ENCODE measurements around the gene ZNF333. TPM values are rescaled to one million over a fixed set of nuclear protein-coding genes. Genes with fewer than 3 reads are reported as not detected.

Gene ZNF333
- total RNA-seq, 1 experiment from 2014 or later: 6.0 TPM

DNA sequence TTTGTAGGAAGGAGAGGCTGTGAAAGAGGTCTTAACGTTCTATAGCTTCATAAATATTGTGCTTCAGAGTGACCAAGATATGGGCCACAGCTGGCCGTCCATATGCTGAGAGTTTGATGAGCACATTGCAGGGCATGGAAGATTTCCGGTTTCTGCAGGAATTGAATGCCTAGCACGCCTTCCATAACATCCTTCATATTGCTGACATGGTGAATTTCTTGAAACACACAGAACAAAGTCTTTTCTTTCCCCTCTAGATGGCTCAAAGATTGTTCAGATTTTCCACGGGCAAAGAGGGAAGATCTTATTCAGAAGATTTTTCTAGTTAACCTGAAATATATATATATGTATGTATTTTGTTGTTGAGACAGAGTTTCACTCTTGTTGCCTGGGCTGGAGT, 46.1 kb downstream of the ZNF333 start:
- no peak overlapping the region for H2AK5ac ChIP-seq (ENCODE audit: insufficient read length, low read length)
- H3K23me2 ChIP-seq (ENCODE audit: insufficient read length, low read depth, low read length, poor library complexity, severe bottlenecking): no peaks in the 10 kb centered on the region
- no CpG with 5 or more reads among the region's 5 CpGs for WGBS (ENCODE audit: extremely low coverage, insufficient read length, low lambda C conversion rate)
- Mint-ChIP-seq H3K9me3 (peaks cover 49 to 79% of the 10 kb centered on the region in 2 experiments), H3K27me3 (ENCODE audit: low read depth) (peaks cover 2% of the 10 kb centered on the region; the same call in 1 of the 2 replicates), H3K4me1 (no peaks in the 10 kb centered on the region), H3K36me3 (ENCODE audit: insufficient read depth in 1 of 3, low read depth in 3 of 3) (peaks cover 7 to 13% (median 13%) of the 10 kb centered on the region in 3 experiments; a peak in 5 of 7 replicates), H3K27ac (no peak overlapping the region), H3K4me3 (no peak overlapping the region)
- H2AFZ ChIP-seq (ENCODE audit: low read length): no peak overlapping the region
- no peak overlapping the region for H4K91ac ChIP-seq (ENCODE audit: insufficient read length, low read depth, low read length)
- peaks cover 9% of the 10 kb centered on the region for H3K9me3 ChIP-seq (ENCODE audit: control insufficient read depth, low read depth, low read length)
- no peak overlapping the region for H3K27ac ChIP-seq (ENCODE audit: insufficient read length, low read depth, low read length)
- no peak overlapping the region for H3K14ac ChIP-seq (ENCODE audit: insufficient read depth, low read length)
- no peak overlapping the region for H2BK120ac ChIP-seq (ENCODE audit: low read depth, low read length, poor library complexity, severe bottlenecking)
- no peak overlapping the region for H3K56ac ChIP-seq (ENCODE audit: insufficient read length, low read depth, low read length)
- H2BK20ac ChIP-seq (ENCODE audit: low read depth, low read length, poor library complexity, severe bottlenecking): no peak overlapping the region
- no peaks in the 10 kb centered on the region for H4K20me1 ChIP-seq (ENCODE audit: control insufficient read depth, insufficient read depth, insufficient read length)
- no peak overlapping the region for H2BK12ac ChIP-seq (ENCODE audit: insufficient read length, low read depth, low read length)
- no peak overlapping the region for H3T11ph ChIP-seq (ENCODE audit: low read length)
- H4K8ac ChIP-seq (replicated peaks; ENCODE audit: insufficient read length, low read depth, low read length): no peak overlapping the region
- no peaks in the 10 kb centered on the region for H3K79me1 ChIP-seq (ENCODE audit: insufficient read depth, low read depth, low read length, poor library complexity, severe bottlenecking)
- H4K5ac ChIP-seq (ENCODE audit: insufficient read length, low read depth, low read length): no peak overlapping the region
- no peaks in the 10 kb centered on the region for H3K4me1 ChIP-seq (ENCODE audit: insufficient read depth, low read length)
- H3K79me2 ChIP-seq (ENCODE audit: insufficient read depth, low read length): no peaks in the 10 kb centered on the region
- H3K23ac ChIP-seq (ENCODE audit: insufficient read length, low read depth, low read length): no peak overlapping the region
- TF ChIP-seq, protein P1, sequence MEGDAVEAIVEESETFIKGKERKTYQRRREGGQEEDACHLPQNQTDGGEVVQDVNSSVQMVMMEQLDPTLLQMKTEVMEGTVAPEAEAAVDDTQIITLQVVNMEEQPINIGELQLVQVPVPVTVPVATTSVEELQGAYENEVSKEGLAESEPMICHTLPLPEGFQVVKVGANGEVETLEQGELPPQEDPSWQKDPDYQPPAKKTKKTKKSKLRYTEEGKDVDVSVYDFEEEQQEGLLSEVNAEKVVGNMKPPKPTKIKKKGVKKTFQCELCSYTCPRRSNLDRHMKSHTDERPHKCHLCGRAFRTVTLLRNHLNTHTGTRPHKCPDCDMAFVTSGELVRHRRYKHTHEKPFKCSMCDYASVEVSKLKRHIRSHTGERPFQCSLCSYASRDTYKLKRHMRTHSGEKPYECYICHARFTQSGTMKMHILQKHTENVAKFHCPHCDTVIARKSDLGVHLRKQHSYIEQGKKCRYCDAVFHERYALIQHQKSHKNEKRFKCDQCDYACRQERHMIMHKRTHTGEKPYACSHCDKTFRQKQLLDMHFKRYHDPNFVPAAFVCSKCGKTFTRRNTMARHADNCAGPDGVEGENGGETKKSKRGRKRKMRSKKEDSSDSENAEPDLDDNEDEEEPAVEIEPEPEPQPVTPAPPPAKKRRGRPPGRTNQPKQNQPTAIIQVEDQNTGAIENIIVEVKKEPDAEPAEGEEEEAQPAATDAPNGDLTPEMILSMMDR (conservative IDR thresholded peaks at IDR 0.05): no peak
- no peak overlapping the region for H3K9ac ChIP-seq (ENCODE audit: extremely low read depth, insufficient read length, low read length)
- H3K27me3 ChIP-seq (ENCODE audit: insufficient read depth, low read length): no peaks in the 10 kb centered on the region
- no peak overlapping the region for H3K18ac ChIP-seq (ENCODE audit: insufficient read length, low read depth, low read length)
- H2BK5ac ChIP-seq (ENCODE audit: insufficient read length, low read length): no peak overlapping the region
- no peak overlapping the region for H2BK15ac ChIP-seq (ENCODE audit: low read depth, low read length)
- no peak overlapping the region for H3K4me2 ChIP-seq (ENCODE audit: insufficient read depth, insufficient read length, low read length)
- no peak for DNase-seq
- no peak overlapping the region for H3K4ac ChIP-seq (ENCODE audit: low read depth, low read length)
